Embryonic facial prominence (tissue), 1 donor: ENCODE data around the gene PPP1R9A.

Experiments
- DNase-seq: peaks from one replicate; pipeline ENCODE4 v3.0.0-alpha.2; 2016; ENCODE audit errors: extremely low spot score

Gene PPP1R9A

DNA sequence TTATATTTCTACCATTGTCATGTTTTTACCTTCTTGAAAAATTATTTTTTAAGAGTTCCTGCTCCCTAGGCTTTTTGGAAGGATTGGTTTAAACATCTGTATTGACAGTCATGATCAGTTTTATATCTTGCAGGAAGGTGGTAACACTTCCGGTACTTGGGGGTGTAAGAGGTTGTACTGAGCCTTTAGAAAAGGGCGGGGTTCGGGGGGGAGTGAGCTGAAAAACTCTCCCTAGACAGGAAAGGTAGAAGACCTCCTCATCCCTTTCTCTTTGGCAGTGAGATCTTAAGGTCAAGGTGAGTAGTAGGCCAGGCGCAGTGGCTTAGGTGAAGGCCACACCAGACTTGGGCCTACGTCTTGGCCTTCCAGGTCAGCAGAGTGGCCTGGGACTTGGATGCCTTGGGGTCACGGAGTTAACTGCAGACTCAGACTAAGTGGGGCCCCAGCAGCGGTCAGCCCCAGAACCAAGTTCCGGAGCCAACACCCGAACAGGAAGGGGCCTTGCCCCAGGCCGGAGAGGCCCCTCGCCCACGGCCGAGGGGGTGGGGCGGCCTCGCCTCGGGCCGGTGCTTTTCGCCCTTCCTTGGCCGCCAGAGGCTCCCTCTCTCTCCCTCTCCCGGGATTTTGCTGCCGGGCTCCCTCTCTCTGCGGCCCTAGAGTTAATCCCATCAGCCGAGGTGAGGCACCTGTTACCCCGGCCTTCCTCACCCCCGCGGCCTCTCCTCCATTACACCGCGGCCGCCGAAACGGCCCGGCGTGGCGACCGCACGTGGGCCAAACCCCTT lies at the start of gene PPP1R9A:
Gene PPP1R9A, plus strand, starts transcription at position 569 of the 785 bp plus-strand sequence. CDS start 2,520 bp downstream, outside the sequence.
- no peak for DNase-seq

DNA sequence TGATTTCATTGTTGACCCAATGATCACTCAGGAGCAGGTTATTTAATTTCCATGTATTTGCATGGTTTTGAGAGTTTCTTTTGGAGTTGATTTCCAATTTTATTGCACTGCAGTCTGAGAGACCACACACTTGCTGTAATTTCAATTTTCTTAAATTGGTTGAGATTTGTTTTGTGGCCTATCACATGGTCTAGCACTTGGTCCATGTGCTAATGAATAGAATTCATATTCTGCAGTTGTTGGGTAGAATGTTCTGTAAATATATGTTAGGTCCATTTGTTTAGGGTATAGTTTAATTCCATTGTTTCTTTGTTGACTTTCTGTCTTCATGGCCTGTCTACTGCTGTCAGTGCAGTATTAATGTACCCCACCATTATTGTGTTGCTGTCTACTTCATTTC lies 36.3 kb upstream of the PPP1R9A start:
- no peak for DNase-seq

DNA sequence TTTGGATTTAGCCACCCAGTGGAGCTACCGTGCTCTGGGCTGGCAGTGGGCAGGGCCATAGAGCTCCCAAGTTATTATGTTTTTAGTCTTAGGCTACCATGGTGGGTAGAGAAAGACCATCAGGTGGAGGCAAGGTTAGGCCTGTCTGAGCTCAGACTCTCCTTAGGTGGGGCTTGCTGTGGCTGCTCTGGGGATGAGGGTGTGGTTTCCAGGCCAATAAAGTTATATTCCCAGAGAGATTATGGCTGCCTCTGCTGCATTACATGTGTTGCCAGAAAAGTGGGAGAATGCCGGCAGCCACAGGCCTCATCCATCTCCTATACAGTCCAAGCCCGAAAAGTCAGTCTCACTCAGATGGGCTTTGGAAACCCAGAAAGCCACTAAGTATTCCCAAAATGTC lies 34.2 kb upstream of the PPP1R9A start:
- DNase-seq: no peak

DNA sequence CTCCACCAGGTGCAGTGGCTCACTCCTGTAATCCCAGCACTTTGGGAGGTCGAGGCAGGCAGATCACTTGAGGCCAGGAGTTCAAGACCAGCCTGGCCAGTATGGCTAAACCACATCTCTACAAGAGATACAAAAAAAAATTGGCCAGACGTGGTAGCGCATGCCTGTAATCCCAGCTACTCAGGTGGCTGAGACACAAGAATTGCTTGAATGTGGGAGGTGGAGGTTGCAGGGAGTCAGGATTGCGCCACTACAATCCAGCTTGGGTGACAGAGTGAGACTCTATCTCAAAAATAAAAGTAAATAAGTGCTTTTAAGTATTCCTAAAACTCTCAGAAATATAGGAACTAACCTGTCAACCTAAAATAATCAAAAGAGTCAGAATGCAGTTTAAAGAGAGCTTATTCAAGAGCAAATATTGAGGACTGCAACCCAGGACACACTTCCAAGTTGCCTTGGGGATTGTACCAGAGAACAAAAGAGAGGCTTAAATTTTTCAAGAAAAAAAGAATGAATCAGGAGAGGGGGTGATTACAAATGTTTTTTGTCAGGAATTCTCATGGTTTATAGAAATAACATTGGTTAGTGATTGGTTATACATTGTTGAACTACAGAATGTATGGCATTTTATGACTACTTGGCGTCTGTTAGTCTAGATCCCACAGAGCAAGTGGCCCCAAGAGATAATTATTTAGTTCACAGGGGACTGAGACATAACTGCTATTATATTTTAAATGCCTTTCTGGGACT lies 33.2 kb upstream of the PPP1R9A start:
- DNase-seq: no peak

DNA sequence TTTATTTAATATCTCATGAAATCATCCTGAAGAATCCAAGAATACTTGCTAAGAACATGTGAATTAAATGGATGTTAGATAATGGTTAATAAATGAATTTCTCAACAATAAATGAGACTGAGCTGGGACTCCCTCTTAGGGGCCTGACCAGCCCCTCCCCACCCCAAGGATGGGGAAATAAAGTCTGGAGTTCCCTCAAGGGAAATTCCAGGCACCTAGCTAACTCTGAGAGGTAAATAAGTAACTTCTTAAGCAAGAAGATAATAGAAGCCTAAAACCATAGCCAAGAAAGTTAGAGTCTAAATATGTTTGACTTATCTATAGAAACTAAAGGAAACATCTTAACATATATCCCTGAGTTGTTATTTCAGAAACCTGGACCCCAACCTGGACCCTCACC lies 32.2 kb upstream of the PPP1R9A start:
- DNase-seq: no peak

DNA sequence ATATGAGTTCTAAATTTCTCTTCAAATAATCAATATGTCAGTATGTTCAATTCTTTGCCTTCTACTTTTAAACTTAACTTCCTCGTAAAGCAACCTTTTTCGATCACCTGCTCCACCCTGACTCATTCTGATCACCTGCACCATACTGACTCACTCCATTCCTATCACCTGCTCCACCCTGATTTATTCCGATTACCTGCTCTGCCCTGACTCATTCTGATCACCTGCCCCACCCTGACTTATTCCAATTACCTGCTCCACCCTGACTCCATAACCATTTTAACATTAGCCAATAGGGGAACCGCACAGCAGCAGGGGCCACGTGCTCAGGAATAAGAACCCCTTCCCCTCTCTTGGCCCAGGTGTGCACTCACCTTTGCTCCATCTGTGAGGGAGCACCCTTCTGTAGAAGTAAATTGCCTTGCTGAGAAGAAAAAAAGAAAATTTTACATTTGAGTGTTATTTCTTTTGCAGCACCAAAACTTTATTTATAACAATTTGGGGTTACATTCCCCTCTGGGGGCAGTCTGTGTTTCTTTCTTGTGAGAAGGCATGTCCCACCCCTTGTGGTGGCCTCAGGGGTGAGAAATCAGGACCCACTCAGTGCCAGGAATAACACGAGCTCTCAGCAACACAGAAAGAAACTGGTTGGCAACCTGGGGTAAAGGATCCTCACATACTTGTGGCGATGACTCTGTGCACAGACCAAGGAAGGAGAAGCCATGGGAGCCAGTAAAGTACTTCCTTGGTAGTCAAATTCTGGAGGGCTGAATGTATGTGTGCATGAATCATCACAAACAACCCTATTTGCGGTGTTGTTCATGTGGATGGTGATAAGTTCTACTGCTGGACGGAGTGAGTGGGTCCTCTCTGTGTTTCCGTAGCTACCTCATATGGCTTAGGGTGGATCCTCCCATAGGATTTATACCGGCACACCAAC lies 29.4 kb upstream of the PPP1R9A start:
- DNase-seq: no peak

DNA sequence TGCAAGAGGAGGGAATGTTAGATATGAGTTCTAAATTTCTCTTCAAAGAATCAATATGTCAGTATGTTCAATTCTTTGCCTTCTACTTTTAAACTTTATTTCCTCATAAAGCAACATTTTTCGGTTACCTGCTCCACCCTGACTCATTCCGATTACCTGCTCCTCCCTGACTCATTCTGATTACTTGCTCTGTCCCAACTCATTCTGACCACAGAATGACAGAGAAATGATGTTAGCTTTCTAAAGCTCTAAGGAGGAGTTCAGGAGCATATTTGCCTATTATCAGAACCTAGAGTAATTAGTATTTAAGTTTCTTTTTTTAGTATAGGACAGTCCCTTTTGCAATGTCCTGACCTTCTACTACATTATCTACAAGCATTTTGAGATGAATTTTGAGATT lies 24.5 kb upstream of the PPP1R9A start:
- no peak for DNase-seq

DNA sequence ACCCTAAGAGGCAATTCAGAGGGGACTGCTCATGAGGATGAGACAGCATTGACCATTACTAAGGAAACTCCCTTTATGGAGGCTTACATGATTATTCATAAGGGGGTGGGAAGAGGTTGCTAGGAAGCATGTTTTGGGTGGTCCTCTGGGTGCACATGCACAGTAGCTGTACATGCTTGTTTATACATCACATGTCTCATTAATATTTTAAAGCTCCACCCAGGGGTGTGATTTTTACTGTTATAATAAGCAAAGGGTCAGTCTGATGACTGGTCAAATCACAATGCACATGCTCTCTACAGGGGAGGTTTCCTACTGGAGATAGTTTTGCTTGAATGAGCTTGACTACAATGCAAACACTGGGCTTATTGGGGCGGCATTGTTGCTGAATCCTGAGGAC lies 23.8 kb upstream of the PPP1R9A start:
- DNase-seq: no peak

DNA sequence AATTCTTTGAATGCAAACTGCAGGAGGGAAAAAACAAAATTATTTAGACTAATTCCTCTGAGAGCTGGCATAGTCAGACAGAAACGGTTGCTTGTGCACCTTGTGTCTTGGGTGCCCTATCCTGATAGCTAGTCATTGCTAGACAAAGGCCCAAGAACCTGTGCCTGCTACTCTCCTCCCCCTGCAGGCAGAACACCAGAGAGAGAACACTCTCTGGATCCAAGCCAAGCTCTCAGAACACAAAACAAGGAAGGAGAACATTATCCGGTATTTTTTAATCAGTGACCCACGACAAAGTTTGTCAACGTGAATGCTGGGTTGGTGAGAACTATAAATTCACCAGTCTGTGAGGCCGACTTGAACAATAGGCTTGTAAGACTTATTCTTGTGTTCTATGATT lies 18.8 kb upstream of the PPP1R9A start:
- DNase-seq: no peak

DNA sequence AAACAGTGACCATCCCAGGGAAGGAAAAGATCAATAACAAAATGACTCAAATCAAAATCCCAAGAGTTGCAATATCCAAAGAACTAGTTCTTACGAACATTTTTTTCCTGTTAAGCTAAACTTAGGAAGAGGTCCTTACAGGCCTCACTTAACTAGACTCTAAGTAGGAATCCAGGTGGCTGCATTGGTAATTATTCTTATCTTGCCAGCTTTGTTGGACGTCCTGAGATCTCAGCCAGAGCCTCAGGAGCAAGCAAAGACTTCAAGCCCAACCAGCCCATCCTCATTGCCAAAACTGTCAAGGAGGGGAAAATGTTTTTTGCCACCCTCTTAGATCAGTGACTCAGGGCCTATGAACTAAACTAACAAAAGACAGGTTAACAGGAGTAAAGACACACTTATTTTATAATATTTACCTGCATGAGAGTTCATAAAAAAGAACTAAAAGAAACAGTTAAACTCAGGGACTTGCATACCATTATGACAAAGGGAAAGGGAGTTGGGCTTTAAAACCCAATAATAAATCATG lies 18.3 kb upstream of the PPP1R9A start:
- DNase-seq: no peak

DNA sequence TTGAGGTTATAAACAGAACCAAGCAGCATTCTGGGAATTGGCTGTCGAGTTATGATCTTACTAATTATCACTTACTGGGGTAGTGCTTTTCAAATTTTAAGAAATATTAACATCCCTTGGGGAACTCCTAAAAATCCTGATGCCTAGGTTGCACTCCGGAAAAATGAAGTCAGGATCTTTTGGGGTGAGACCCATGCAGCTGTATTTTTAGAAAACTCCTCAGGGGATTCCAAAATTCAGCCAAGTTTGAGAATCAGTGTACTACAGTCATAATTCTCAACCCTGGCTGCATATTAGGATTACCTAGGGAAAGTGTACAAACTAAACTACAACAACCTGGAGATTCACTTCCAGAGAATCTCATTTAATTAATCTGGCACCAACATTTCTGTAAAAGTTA lies 17.2 kb upstream of the PPP1R9A start:
- no peak for DNase-seq

DNA sequence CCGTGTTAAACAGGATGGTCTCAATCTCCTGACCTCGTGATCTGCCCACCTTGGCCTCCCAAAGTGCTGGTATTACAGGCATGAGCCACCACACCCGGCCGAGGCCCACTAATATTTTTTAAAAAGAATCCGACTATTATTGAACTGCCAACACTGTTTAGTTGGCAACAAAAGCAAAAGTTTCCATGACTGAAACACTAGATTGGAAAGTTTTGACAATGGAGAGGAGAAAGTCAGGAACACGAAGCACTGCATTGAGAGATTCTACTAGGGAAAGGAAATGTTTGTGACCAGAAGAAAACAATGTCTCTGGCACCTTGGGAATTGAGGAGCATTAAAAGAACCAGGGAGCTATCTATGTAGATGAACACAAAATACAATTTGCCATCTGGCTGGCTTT lies 13.7 kb upstream of the PPP1R9A start:
- no peak for DNase-seq

DNA sequence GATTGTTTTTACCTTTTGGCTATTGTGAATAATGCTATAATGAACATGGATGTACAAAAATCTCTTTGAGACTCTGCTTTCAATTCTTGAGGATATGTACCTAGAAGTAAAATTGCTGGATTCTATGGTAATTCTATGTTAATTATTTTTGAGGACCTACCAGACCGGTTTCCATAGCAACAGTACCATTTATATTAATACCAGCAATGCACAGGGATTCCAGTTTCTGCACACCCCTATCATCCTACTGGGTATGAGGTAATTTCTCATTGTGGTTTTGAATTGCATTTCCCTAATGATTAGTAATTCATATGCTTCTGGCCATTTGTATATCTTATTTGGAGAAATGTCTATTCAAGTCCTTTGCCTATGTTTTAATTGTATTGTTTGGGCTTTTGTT lies 9.9 kb upstream of the PPP1R9A start:
- no peak for DNase-seq

DNA sequence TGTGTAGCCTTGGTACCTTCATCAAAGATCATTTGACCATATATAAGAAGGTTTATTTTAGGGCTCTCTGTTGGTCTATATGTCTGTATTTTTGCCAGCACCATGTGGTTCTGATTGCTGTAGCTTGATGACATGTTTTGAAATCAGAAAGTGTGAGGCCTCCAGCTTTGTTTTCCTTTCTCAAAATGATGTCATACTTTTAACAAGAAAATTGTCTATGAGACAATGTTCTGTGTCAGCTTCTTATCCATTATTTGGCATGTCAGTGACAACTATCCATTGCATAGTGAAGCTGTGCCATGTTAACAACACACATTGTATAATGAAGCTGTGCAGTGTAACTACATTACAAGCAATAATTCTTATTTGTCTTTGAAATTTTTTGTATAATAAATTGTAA lies 9.1 kb upstream of the PPP1R9A start:
- no peak for DNase-seq

DNA sequence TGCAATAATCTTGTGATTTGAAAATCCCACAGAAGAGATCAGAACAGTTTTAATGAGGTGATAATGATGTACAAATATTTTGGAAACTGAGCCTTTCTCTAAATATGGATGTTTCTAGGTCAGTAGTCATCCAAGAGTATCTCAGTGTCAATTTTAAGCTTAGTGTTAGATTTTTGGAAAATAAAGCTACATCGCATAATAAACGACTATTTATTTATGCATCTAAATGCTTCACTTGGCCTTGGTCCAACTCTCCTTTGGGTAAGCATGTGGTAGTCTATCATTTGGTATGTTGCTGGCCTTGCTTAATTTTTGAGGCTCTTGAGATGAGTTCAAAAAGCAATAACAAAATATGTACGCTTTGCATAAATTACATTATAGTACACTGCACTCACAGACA lies 5.4 kb upstream of the PPP1R9A start:
- no peak for DNase-seq

DNA sequence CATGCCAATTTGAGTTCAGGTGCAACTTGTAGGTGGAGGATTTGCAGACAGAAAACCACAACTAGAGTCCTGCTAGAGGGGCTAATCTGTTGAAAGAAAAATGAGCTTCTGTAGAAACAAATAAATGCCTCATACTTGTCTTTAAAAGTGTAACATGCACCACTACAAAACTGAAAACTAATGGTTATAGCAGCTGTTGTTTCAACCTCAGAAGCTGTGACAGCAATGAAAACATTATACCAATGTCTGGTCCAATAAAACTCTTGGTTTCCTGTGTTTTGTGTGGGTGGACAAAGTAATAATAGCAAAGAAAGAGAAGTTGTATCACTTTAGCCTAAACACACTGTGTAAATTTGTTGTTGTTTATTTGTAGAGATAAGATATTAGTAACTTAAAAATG lies 3.4 kb upstream of the PPP1R9A start:
- DNase-seq: no peak

DNA sequence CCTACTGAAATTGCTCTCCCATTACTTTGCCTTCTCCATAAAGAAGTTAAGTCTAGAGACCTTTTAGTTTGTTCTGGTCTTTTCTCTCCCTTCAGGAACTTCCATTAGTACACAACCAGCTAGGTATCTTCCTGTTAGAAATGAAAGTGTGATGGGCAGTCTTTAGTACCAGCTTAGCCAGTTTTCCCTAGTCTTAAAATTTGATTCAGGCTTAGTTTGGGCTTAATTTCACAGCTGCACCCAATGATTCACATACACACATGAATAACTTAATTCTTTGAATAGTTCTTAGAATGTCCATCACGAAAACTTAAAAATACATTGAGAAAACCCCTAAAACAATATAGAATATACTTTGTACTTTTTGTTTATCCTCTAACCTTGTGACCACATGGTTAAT lies 2.4 kb upstream of the PPP1R9A start:
- no peak for DNase-seq

DNA sequence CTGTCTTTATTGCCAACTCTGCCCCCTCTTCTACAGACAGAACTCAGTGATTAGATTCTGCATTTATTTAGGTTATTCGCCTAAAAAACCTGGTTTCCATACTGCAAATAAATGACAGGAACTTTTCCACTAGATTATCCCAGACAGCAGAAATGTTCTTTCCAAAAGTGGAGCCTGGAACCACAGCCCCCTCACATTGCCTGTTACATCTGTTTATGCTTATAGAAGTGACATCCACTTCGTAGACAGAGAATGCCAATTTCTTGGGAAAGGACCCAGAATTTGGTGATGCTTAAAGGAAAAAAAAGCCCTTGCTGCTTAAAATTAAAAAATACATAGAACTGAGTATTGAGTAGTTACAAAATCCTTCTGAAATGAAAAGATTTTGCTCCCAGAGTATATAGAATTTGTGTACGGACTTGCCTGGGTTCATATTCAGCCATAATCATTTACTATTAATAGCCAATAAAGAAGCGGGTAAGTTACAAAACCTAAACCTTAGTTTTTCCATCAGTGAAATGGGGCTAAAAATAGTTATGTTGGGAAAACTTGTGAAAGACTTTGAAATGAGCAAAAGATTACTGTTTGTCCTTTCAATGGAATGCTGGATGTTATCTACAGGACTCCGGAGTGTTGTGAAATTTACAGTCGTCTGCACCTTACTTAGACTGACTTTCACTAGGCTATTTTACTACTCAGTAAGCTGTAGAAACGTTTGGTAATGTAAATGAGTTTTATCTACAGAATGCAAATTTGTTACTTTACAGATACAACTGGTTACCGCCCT lies 1.1 kb upstream of the PPP1R9A start:
- DNase-seq: no peak

DNA sequence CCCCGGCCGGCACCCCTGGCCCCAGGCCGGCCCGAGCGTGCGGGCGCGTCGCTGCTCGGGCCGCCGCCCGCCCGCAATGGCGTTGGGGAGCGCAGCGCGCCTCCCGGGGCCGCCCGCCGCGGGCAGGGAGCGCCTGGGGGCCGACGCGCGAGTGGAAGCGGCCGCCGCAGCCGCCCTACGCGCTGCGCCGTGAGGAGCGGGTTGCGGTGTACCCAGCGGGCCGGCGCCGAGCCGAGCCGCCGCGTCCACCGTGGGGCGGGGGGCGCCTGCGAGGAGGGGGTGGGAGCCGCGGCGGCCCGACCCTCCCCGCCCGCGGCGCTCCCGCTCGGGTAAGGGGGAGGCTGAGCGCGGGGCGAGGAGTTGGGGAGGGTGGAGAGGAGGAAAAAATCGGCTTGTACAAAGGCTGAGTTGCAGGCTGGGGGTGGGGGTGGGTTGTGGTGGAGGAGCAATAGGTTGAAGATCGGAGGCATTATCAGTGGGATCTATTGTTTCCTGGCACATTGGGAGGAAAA lies 473 bp downstream of the PPP1R9A start:
- DNase-seq: no peak

DNA sequence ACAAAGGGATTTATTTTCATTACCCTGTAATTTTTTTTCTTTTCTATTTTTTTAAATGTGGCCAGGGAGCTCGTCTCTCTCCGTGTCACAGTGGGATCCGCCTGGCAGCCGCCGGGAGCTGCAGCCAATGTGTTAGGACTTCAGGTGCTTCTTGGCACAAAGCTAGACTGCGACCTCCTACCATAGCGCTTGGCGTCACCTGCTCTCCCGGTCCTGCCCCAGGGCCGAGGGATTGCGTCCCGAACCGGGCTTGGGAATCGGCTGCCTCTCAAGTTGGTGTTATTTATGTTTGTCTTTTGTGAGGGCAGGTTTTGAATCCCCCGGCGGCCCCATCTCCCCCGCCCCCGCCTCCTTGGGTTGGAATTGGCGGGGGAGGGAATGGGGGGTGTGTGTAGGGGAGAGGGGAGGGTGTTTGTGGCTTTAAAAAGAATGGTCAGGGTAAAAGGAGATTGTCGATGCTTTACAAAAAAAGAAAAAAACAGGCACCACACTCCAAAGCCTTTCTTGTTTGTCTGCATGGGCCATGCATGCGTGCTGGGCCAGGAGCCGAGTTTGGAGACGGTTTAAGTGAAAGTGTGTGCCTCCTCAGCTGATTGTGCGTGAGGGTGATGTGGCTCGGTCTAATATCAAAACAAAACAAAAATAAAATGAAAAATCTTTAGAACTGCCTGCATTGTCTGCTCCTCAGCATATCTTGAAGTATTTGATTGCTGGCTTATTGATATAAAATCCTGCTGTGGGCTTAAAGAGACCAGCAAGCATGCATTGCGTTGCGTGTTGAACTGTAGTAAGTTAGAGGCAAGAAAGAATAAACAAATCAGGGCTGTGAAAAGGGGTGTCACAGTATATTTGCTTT lies 1.2 kb downstream of the PPP1R9A start:
- no peak for DNase-seq
